GM21423 (cell line): ENCODE measurements around the gene WBP1L.
"Not testable (repeated sequence)": the region's sequence is repeated elsewhere in the genome, so short reads cannot be mapped to it uniquely, and the experiment has no call there.

Experiments used
- ATAC-seq: cut with Tn5 transposase; IDR thresholded peaks from one replicate; pipeline ENCODE4 v1.9.1; 2021; ENCODE audit warnings: mild to moderate bottlenecking, moderate library complexity; ENCODE audit not compliant: unreplicated experiment

WBP1L gene

GRCh38 chr10:102721954-102722353 is 21.8 kb upstream of the WBP1L start:
- no peak for ATAC-seq

GRCh38 chr10:102723989-102724388 is 19.8 kb upstream of the WBP1L start:
- no peak for ATAC-seq

GRCh38 chr10:102726274-102726673 is 17.5 kb upstream of the WBP1L start:
- ATAC-seq = no peak

- no peak for ATAC-seq
Measured at GRCh38 chr10:102727037-102727818, 16.5 kb upstream of the WBP1L start.

GRCh38 chr10:102729029-102730026 is 14.4 kb upstream of the WBP1L start:
- no peak for ATAC-seq

- no peak for ATAC-seq
Measured at GRCh38 chr10:102731222-102731800, 12.4 kb upstream of the WBP1L start.

- ATAC-seq = no peak
Measured at GRCh38 chr10:102732661-102733060, 11.1 kb upstream of the WBP1L start.

GRCh38 chr10:102735065-102735562 is 8.6 kb upstream of the WBP1L start:
- no peak for ATAC-seq

- ATAC-seq = no peak
Measured at GRCh38 chr10:102738692-102739121, 5.0 kb upstream of the WBP1L start.

GRCh38 chr10:102740229-102740628 is 3.5 kb upstream of the WBP1L start:
- no peak for ATAC-seq

- ATAC-seq = no peak
Measured at GRCh38 chr10:102741726-102742237, 2.0 kb upstream of the WBP1L start.

- ATAC-seq = not testable (repeated sequence)
Measured at GRCh38 chr10:102742313-102742712, 1.4 kb upstream of the WBP1L start.

GRCh38 chr10:102743078-102743587 is 615 bp upstream of the WBP1L start:
- ATAC-seq = no peak

GRCh38 chr10:102744374-102745051 is 765 bp downstream of the WBP1L start:
- peak; percentile 2 for ATAC-seq

GRCh38 chr10:102745157-102745556 is 1.4 kb downstream of the WBP1L start:
- ATAC-seq = no peak

GRCh38 chr10:102752266-102752930 is 8.7 kb downstream of the WBP1L start:
- ATAC-seq = no peak

GRCh38 chr10:102752934-102753664 is 9.4 kb downstream of the WBP1L start:
- ATAC-seq = no peak

- ATAC-seq = no peak
Measured at GRCh38 chr10:102753718-102754117, 10.0 kb downstream of the WBP1L start.

- ATAC-seq = no peak
Measured at GRCh38 chr10:102757323-102757722, 13.6 kb downstream of the WBP1L start.
